DOHH2 (cell line): ENCODE data around the gene DIPK1A.
A peak's percentile ranks its signal among the peaks of the same experiment; 100 is the strongest.

ENCODE experiments used
- H3F3A ChIP-seq: fragments of 200-600 bp; sonication (generic), shearing (Covaris generic); 2 replicates; pipeline ENCODE4 v1.6.0; 2016; ENCODE audit warnings: antibody characterized with exemption, mild to moderate bottlenecking; ENCODE audit not compliant: control insufficient read depth, insufficient read depth
- H3K27ac ChIP-seq: fragments of 200-600 bp; sonication (generic); 2 replicates; pipeline ENCODE4 v1.5.1; 2014; ENCODE audit warnings: low read depth, mild to moderate bottlenecking, low read length, moderate library complexity
- H3K27me3 ChIP-seq: fragments of 200-600 bp; sonication (generic); 2 replicates; pipeline ENCODE4 v1.6.1; 2014; ENCODE audit warnings: mild to moderate bottlenecking, low read length, mixed read lengths; ENCODE audit not compliant: control insufficient read depth
- H3K36me3 ChIP-seq: fragments of 200-600 bp; sonication (generic); 2 replicates; pipeline ENCODE4 v1.6.1; 2014; ENCODE audit warnings: mild to moderate bottlenecking, low read length, moderate library complexity, mixed read lengths; ENCODE audit not compliant: control insufficient read depth
- H3K4me1 ChIP-seq: fragments of 200-600 bp; sonication (generic); 2 replicates; pipeline ENCODE4 v1.6.1; 2014; ENCODE audit warnings: mild to moderate bottlenecking, low read length, mixed read lengths; ENCODE audit not compliant: control insufficient read depth
- H3K4me2 ChIP-seq: fragments of 200-600 bp; sonication (generic); 2 replicates; pipeline ENCODE4 v1.6.0; 2014; ENCODE audit warnings: mild to moderate bottlenecking, low read length, moderate library complexity
- H3K4me3 ChIP-seq: fragments of 200-600 bp; sonication (generic); 2 replicates; pipeline ENCODE4 v1.5.1; 2014; ENCODE audit warnings: mild to moderate bottlenecking, low read length, mixed read lengths
- H3K79me2 ChIP-seq: fragments of 200-600 bp; sonication (generic); 2 replicates; pipeline ENCODE4 v1.6.1; 2014; ENCODE audit warnings: mild to moderate bottlenecking, low read length, mixed read lengths; ENCODE audit not compliant: control insufficient read depth
- H3K9me2 ChIP-seq: fragments of 200-600 bp; sonication (generic); replicated peaks from 2 replicates; pipeline ENCODE4 v1.6.1; 2014; ENCODE audit warnings: mild to moderate bottlenecking, low read length, mixed read lengths; ENCODE audit not compliant: control insufficient read depth
- H3K9me3 ChIP-seq: fragments of 200-600 bp; sonication (generic); 2 replicates; pipeline ENCODE4 v1.6.1; 2014; ENCODE audit warnings: antibody characterized with exemption, low read length, mixed read lengths; ENCODE audit not compliant: control insufficient read depth, insufficient read depth
- H4K20me1 ChIP-seq: fragments of 200-600 bp; sonication (generic); 2 replicates; pipeline ENCODE4 v1.6.0; 2014; ENCODE audit warnings: low read depth, mild to moderate bottlenecking, antibody characterized with exemption, low read length, moderate library complexity; ENCODE audit not compliant: control insufficient read depth, insufficient read depth
- CTCF ChIP-seq: fragments of 200-600 bp; sonication (generic); IDR thresholded peaks from one replicate; pipeline ENCODE4 v1.5.1; 2014; ENCODE audit warnings: antibody characterized with exemption, mild to moderate bottlenecking, low read depth, low read length; ENCODE audit not compliant: poor library complexity, severe bottlenecking
- EZH2phosphoT487 ChIP-seq: fragments of 200-600 bp; sonication (generic); IDR thresholded peaks from 2 replicates; pipeline ENCODE4 v1.6.1; 2017; ENCODE audit warnings: borderline replicate concordance, mild to moderate bottlenecking, antibody characterized with exemption, low read length, moderate library complexity, mixed read lengths

DIPK1A gene

GRCh38 chr1:92916899-92917298 lies 44.4 kb downstream of the DIPK1A start:
- no peak overlapping the region for H3K27ac ChIP-seq
- no peak overlapping the region for H3K4me2 ChIP-seq
- no peaks in the 10 kb centered on the region for H3F3A ChIP-seq
- TF ChIP-seq EZH2phosphoT487, result no peak
- no peak for TF ChIP-seq CTCF
- H3K79me2 ChIP-seq, result peaks cover 72% of the 10 kb centered on the region
- no peaks in the 10 kb centered on the region for H3K9me3 ChIP-seq
- no peaks in the 10 kb centered on the region for H3K27me3 ChIP-seq
- H3K4me3 ChIP-seq, result no peak overlapping the region
- H3K9me2 ChIP-seq, result no peaks in the 10 kb centered on the region
- H3K4me1 ChIP-seq, result peaks cover 24% of the 10 kb centered on the region
- H4K20me1 ChIP-seq, result no peaks in the 10 kb centered on the region
- H3K36me3 ChIP-seq, result peaks cover 5% of the 10 kb centered on the region

DNA sequence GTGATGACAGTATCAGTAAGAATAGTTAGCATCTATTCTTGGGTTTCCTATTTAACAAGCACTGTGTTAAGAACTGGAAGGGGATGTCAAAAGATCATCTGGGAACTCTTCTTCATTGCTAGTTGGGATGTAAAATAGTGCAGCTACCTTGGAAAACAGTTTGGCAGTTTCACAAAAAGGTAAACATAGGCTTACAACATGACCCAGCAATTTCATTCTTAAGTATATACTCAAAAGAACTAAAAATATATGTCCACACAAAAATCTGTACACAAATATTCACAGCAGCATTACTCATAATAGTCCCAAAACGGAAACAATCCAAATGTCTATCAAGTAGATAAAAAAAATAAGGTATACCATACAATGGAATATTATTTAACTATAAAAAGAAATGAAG lies 45.7 kb downstream of the DIPK1A start:
- H3K79me2 ChIP-seq, result peaks cover 75% of the 10 kb centered on the region
- no peaks in the 10 kb centered on the region for H4K20me1 ChIP-seq
- H3K4me3 ChIP-seq, result no peak overlapping the region
- H3K27ac ChIP-seq, result no peak overlapping the region
- H3K36me3 ChIP-seq, result peaks cover 10% of the 10 kb centered on the region
- H3K4me2 ChIP-seq, result no peak overlapping the region
- H3F3A ChIP-seq, result no peaks in the 10 kb centered on the region
- no peaks in the 10 kb centered on the region for H3K9me2 ChIP-seq
- no peaks in the 10 kb centered on the region for H3K27me3 ChIP-seq
- H3K9me3 ChIP-seq, result no peaks in the 10 kb centered on the region
- peaks cover 31% of the 10 kb centered on the region for H3K4me1 ChIP-seq
- no peak for TF ChIP-seq CTCF
- no peak for TF ChIP-seq EZH2phosphoT487

GRCh38 chr1:92913093-92913819 lies 48.0 kb downstream of the DIPK1A start:
- TF ChIP-seq EZH2phosphoT487, result no peak
- peak; percentile 22 for TF ChIP-seq CTCF
- Histone ChIP-seq H3K79me2 (peaks cover 75% of the 10 kb centered on the region), H3K36me3 (peaks cover 13% of the 10 kb centered on the region; the same call in 1 of the 2 replicates), H3F3A (no peaks in the 10 kb centered on the region), H3K4me1 (peaks cover 31% of the 10 kb centered on the region), H4K20me1 (no peaks in the 10 kb centered on the region), H3K27me3 (no peaks in the 10 kb centered on the region), H3K4me2 (no peak overlapping the region; the same call in 1 of the 2 replicates), H3K4me3 (no peak overlapping the region), H3K9me2 (no peaks in the 10 kb centered on the region), H3K9me3 (no peaks in the 10 kb centered on the region), H3K27ac (no peak overlapping the region)
